Karpas-422 (cell line): ENCODE results near the gene AIF1. TPM values are rescaled to one million over a fixed set of nuclear protein-coding genes. Genes with fewer than 3 reads are reported as not detected.

Experiments
- DNase-seq: peaks from one replicate; pipeline ENCODE4 v3.0.0-alpha.2; 2015
- H2AFZ ChIP-seq: fragments of 200-600 bp; sonication (generic); 2 replicates; pipeline ENCODE4 v1.6.1; 2014; ENCODE audit warnings: antibody characterized with exemption, low read length, mixed read lengths
- H3K27ac ChIP-seq: fragments of 200-600 bp; sonication (generic); 2 replicates; pipeline ENCODE4 v1.5.1; 2014; ENCODE audit warnings: mild to moderate bottlenecking, low read length, moderate library complexity
- H3K27me3 ChIP-seq: fragments of 200-600 bp; sonication (generic); 2 replicates; pipeline ENCODE4 v1.6.1; 2014; ENCODE audit warnings: low read length, mixed read lengths
- H3K36me3 ChIP-seq: fragments of 200-600 bp; sonication (generic); 2 replicates; pipeline ENCODE4 v1.6.1; 2014; ENCODE audit warnings: low read length, mixed read lengths; ENCODE audit not compliant: insufficient read depth
- H3K4me1 ChIP-seq: fragments of 200-600 bp; sonication (generic); 2 replicates; pipeline ENCODE4 v1.6.1; 2014; ENCODE audit warnings: mild to moderate bottlenecking, low read length, mixed read lengths
- H3K4me2 ChIP-seq: fragments of 200-600 bp; sonication (generic); 2 replicates; pipeline ENCODE4 v1.6.1; 2014; ENCODE audit warnings: low read length, low read depth, mild to moderate bottlenecking; ENCODE audit not compliant: poor library complexity, severe bottlenecking
- H3K4me3 ChIP-seq: fragments of 200-600 bp; sonication (generic); 2 replicates; pipeline ENCODE4 v1.5.1; 2014; ENCODE audit warnings: mild to moderate bottlenecking, antibody characterized with exemption, low read length, mixed read lengths
- H3K79me2 ChIP-seq: fragments of 200-600 bp; sonication (generic); 2 replicates; pipeline ENCODE4 v1.6.1; 2014; ENCODE audit warnings: mild to moderate bottlenecking, low read length, mixed read lengths
- H3K9ac ChIP-seq: fragments of 200-600 bp; sonication (generic); 2 replicates; pipeline ENCODE4 v1.6.0; 2014; ENCODE audit warnings: low read length
- H3K9me2 ChIP-seq: fragments of 200-600 bp; sonication (generic), shearing (Covaris generic); replicated peaks from 2 replicates; pipeline ENCODE4 v1.6.0; 2014; ENCODE audit warnings: mild to moderate bottlenecking, low read length, moderate library complexity; ENCODE audit not compliant: insufficient read depth
- H3K9me3 ChIP-seq: fragments of 300-700, 200-600 bp; sonication (generic); 2 replicates; pipeline ENCODE4 v1.6.1; 2014; ENCODE audit warnings: low read length, mixed read lengths
- H4K20me1 ChIP-seq: fragments of 200-600 bp; sonication (generic); 2 replicates; pipeline ENCODE4 v1.6.1; 2014; ENCODE audit warnings: mild to moderate bottlenecking, antibody characterized with exemption, low read length, low read depth; ENCODE audit not compliant: insufficient read depth
- total RNA-seq: library from RNA; depleted of rRNA; stranded (reverse); fragments of >200 nt; shearing (Covaris generic); gene quantifications from 2 replicates; pipeline ENCODE4 v1.2.3, GENCODE V29; 2014; ENCODE audit warnings: low replicate concordance

Gene AIF1
- total RNA-seq, 1 experiment from 2014 or later = not detected

GRCh38 chr6:31574106-31575061 lies 40.6 kb upstream of the AIF1 start:
- Histone ChIP-seq H3K36me3 (peaks cover 23% of the 10 kb centered on the region), H3K27ac (peak overlapping the region; percentile 95), H3K4me3 (peak overlapping the region; percentile 98), H3K27me3 (no peaks in the 10 kb centered on the region), H3K9me3 (no peaks in the 10 kb centered on the region), H3K79me2 (peaks cover 47% of the 10 kb centered on the region), H3K4me1 (peaks cover 89% of the 10 kb centered on the region), H4K20me1 (peaks cover 20% of the 10 kb centered on the region; the same call in 1 of the 2 replicates), H3K9ac (peak overlapping the region; percentile 99), H3K9me2 (no peaks in the 10 kb centered on the region), H3K4me2 (peak overlapping the region; percentile 84), H2AFZ (no peak overlapping the region)
- DNase-seq = peak; percentile 83

GRCh38 chr6:31575335-31575901 lies 39.6 kb upstream of the AIF1 start, which contains the start of gene TNF:
TNF (plus strand) TSS chr6:31575565; CDS start chr6:31575742, 177 bp downstream.
- Histone ChIP-seq H2AFZ (no peak within 1 kb of the TSS), H3K4me3 (peak within 1 kb of the TSS; percentile 98), H4K20me1 (peaks cover 20% of the 10 kb centered on the region; the same call in 1 of the 2 replicates)

GRCh38 chr6:31575952-31576685 lies 38.9 kb upstream of the AIF1 start:
- Histone ChIP-seq H3K79me2 (peaks cover 47% of the 10 kb centered on the region), H3K4me2 (peak overlapping the region; percentile 84)

More at GRCh38 chr6:31575335-31575901, 39.6 kb upstream of the AIF1 start, which contains the start of gene TNF:
- Histone ChIP-seq H3K27ac (peak within 1 kb of the TSS; percentile 95), H3K79me2 (peaks cover 46% of the 10 kb centered on the region), H3K9me3 (no peaks in the 10 kb centered on the region), H3K27me3 (no peaks in the 10 kb centered on the region), H3K9me2 (no peaks in the 10 kb centered on the region), H3K4me2 (peak within 1 kb of the TSS; percentile 84), H3K36me3 (peaks cover 23% of the 10 kb centered on the region), H3K9ac (peak within 1 kb of the TSS; percentile 99), H3K4me1 (peaks cover 89% of the 10 kb centered on the region)
- peak; percentile 96 for DNase-seq

GRCh38 chr6:31576897-31577578 lies 38.0 kb upstream of the AIF1 start:
- Histone ChIP-seq H3K79me2 (peaks cover 46% of the 10 kb centered on the region), H3K4me2 (peak overlapping the region; percentile 84)

More at GRCh38 chr6:31575952-31576685, 38.9 kb upstream of the AIF1 start:
- Histone ChIP-seq H2AFZ (no peak overlapping the region), H3K4me1 (peaks cover 85% of the 10 kb centered on the region), H3K36me3 (peaks cover 23% of the 10 kb centered on the region), H3K4me3 (peak overlapping the region; percentile 98), H3K9me2 (no peaks in the 10 kb centered on the region), H3K9me3 (no peaks in the 10 kb centered on the region), H4K20me1 (peaks cover 20% of the 10 kb centered on the region; the same call in 1 of the 2 replicates), H3K27ac (peak overlapping the region; percentile 95), H3K9ac (peak overlapping the region; percentile 99), H3K27me3 (no peaks in the 10 kb centered on the region)
- DNase-seq = peak; percentile 82

GRCh38 chr6:31577579-31577966 lies 37.5 kb upstream of the AIF1 start:
- Histone ChIP-seq H3K36me3 (peaks cover 23% of the 10 kb centered on the region), H3K4me3 (peak overlapping the region; percentile 98), H3K4me1 (peaks cover 82% of the 10 kb centered on the region), H4K20me1 (peaks cover 20% of the 10 kb centered on the region; the same call in 1 of the 2 replicates), H3K27ac (peak overlapping the region; percentile 95), H3K4me2 (peak overlapping the region; percentile 84), H2AFZ (no peak overlapping the region), H3K27me3 (no peaks in the 10 kb centered on the region), H3K9me3 (no peaks in the 10 kb centered on the region), H3K9me2 (no peaks in the 10 kb centered on the region), H3K79me2 (peaks cover 42% of the 10 kb centered on the region), H3K9ac (peak overlapping the region; percentile 99)
- no peak for DNase-seq

More at GRCh38 chr6:31576897-31577578, 38.0 kb upstream of the AIF1 start:
- peak; percentile 82 for DNase-seq
- Histone ChIP-seq H3K27ac (peak overlapping the region; percentile 95), H3K36me3 (peaks cover 23% of the 10 kb centered on the region), H3K4me3 (peak overlapping the region; percentile 98), H3K4me1 (peaks cover 82% of the 10 kb centered on the region), H3K9ac (peak overlapping the region; percentile 99), H3K9me3 (no peaks in the 10 kb centered on the region), H2AFZ (no peak overlapping the region), H3K27me3 (no peaks in the 10 kb centered on the region), H4K20me1 (peaks cover 20% of the 10 kb centered on the region; the same call in 1 of the 2 replicates), H3K9me2 (no peaks in the 10 kb centered on the region)

- DNase-seq = peak; percentile 93
- Histone ChIP-seq H3K4me1 (peaks cover 78% of the 10 kb centered on the region), H3K27me3 (no peaks in the 10 kb centered on the region), H3K9me2 (no peaks in the 10 kb centered on the region), H3K9me3 (no peaks in the 10 kb centered on the region), H3K4me3 (peak overlapping the region; percentile 39), H3K27ac (peak overlapping the region; percentile 95), H3K4me2 (peak overlapping the region; percentile 84), H3K79me2 (peaks cover 34% of the 10 kb centered on the region), H3K9ac (peak overlapping the region; percentile 99), H3K36me3 (peaks cover 23% of the 10 kb centered on the region), H2AFZ (no peak overlapping the region), H4K20me1 (peaks cover 20% of the 10 kb centered on the region; the same call in 1 of the 2 replicates)
Observed at GRCh38 chr6:31578184-31579118, 36.6 kb upstream of the AIF1 start.
